ENCODE measurements around the gene SDK1.

Gene SDK1

GRCh38 chr7:4098169-4098568 lies 797.1 kb downstream of the SDK1 start:
- no peak for DNase-seq (ENCODE audit: low read depth)
- TF ChIP-seq CTCF (IDR thresholded peaks at IDR 0.05; ENCODE audit: control insufficient read depth, extremely low read depth, insufficient read depth): no peak
- no peak overlapping the region for H3K4me3 ChIP-seq (ENCODE audit: low read depth, low read length)

GRCh38 chr7:4099651-4100050 lies 798.6 kb downstream of the SDK1 start:
- no peak for TF ChIP-seq CTCF (IDR thresholded peaks at IDR 0.05; ENCODE audit: control insufficient read depth, extremely low read depth, insufficient read depth)
- no peak overlapping the region for H3K4me3 ChIP-seq (ENCODE audit: low read depth, low read length)
- no peak for DNase-seq (ENCODE audit: low read depth)

- TF ChIP-seq CTCF (IDR thresholded peaks at IDR 0.05; ENCODE audit: control insufficient read depth, extremely low read depth, insufficient read depth): no peak
- no peak for DNase-seq (ENCODE audit: low read depth)
- no peak overlapping the region for H3K4me3 ChIP-seq (ENCODE audit: low read depth, low read length)
These were observed 799.1 kb downstream of the SDK1 start for GRCh38 chr7:4100148-4100547.

- H3K4me3 ChIP-seq (ENCODE audit: low read depth, low read length): no peak overlapping the region
- no peak for TF ChIP-seq CTCF (IDR thresholded peaks at IDR 0.05; ENCODE audit: control insufficient read depth, extremely low read depth, insufficient read depth)
- DNase-seq (ENCODE audit: low read depth): no peak
These were observed 799.6 kb downstream of the SDK1 start for GRCh38 chr7:4100691-4101090.

- no peak overlapping the region for H3K4me3 ChIP-seq (ENCODE audit: low read depth, low read length)
- no peak for DNase-seq (ENCODE audit: low read depth)
- TF ChIP-seq CTCF (IDR thresholded peaks at IDR 0.05; ENCODE audit: control insufficient read depth, extremely low read depth, insufficient read depth): no peak
These were observed 801.3 kb downstream of the SDK1 start for GRCh38 chr7:4102231-4102841.

GRCh38 chr7:4103352-4104091 lies 802.5 kb downstream of the SDK1 start:
- TF ChIP-seq CTCF (IDR thresholded peaks at IDR 0.05; ENCODE audit: control insufficient read depth, extremely low read depth, insufficient read depth): peak; percentile 26; the same call in 1 of the 2 replicates
- H3K4me3 ChIP-seq (ENCODE audit: low read depth, low read length): no peak overlapping the region
- no peak for DNase-seq (ENCODE audit: low read depth)
